ENCODE measurements around the gene E2F4. TPM values are rescaled to one million over a fixed set of nuclear protein-coding genes. Genes with fewer than 3 reads are reported as not detected.

The E2F4 gene
- total and polyA plus RNA-seq, 2 of the 13 experiments (the other 11 are each of a cell fraction or from before 2014, with no cell fraction given) = 84.8 to 91.2 TPM

DNA sequence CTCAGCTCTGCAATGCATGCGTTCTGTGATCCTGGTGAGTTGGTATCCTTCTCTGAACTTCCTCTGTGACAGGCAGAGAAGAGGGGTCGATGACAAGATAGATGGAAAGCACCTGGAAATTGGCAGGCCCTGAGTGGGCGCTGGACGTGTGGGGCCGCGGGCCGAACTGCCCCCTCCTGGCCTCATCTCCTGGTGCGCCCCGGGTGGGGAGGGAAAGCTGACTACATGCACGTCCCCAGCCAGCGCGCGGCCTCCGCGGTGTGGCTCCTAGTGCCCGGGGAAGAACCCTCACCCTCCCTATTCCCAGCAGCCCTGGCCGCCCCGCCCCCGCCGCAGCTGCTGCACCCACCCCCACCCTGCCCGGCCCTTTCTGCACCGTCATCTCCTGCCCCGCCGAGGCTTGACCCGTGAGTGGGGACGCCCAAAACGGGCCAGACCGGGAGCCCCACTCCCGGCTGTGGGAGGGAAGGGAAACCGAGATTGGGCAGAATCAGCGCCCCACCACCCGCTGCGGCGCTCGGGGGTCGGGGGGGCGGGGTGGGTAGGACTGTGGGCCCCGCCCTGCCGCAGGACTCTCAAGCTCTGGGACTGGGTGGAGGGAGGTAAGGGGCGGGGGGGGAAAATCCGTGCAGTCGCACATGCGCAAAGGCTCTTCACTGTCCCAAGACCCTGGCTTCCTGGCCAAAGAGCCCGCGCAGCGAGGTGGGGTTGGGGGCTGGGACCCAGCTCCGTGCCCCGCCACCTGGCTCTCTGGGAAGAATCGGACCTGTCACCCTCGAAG, 21.6 kb upstream of the E2F4 start, which contains the start of gene NOL3 (continued):
- TF ChIP-seq, protein P1, sequence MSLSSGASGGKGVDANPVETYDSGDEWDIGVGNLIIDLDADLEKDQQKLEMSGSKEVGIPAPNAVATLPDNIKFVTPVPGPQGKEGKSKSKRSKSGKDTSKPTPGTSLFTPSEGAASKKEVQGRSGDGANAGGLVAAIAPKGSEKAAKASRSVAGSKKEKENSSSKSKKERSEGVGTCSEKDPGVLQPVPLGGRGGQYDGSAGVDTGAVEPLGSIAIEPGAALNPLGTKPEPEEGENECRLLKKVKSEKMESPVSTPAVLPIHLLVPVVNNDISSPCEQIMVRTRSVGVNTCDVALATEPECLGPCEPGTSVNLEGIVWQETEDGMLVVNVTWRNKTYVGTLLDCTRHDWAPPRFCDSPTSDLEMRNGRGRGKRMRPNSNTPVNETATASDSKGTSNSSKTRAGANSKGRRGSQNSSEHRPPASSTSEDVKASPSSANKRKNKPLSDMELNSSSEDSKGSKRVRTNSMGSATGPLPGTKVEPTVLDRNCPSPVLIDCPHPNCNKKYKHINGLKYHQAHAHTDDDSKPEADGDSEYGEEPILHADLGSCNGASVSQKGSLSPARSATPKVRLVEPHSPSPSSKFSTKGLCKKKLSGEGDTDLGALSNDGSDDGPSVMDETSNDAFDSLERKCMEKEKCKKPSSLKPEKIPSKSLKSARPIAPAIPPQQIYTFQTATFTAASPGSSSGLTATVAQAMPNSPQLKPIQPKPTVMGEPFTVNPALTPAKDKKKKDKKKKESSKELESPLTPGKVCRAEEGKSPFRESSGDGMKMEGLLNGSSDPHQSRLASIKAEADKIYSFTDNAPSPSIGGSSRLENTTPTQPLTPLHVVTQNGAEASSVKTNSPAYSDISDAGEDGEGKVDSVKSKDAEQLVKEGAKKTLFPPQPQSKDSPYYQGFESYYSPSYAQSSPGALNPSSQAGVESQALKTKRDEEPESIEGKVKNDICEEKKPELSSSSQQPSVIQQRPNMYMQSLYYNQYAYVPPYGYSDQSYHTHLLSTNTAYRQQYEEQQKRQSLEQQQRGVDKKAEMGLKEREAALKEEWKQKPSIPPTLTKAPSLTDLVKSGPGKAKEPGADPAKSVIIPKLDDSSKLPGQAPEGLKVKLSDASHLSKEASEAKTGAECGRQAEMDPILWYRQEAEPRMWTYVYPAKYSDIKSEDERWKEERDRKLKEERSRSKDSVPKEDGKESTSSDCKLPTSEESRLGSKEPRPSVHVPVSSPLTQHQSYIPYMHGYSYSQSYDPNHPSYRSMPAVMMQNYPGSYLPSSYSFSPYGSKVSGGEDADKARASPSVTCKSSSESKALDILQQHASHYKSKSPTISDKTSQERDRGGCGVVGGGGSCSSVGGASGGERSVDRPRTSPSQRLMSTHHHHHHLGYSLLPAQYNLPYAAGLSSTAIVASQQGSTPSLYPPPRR (CRISPR knock-in tag; IDR thresholded peaks at IDR 0.05; ENCODE audit: borderline replicate concordance) = no peak; the same call in none of the 2 replicates
- TF ChIP-seq EEA1 (CRISPR knock-in tag; IDR thresholded peaks at IDR 0.05; ENCODE audit: borderline replicate concordance) = peak; percentile 90; the same call in 1 of the 2 replicates
- TF ChIP-seq, protein P2, sequence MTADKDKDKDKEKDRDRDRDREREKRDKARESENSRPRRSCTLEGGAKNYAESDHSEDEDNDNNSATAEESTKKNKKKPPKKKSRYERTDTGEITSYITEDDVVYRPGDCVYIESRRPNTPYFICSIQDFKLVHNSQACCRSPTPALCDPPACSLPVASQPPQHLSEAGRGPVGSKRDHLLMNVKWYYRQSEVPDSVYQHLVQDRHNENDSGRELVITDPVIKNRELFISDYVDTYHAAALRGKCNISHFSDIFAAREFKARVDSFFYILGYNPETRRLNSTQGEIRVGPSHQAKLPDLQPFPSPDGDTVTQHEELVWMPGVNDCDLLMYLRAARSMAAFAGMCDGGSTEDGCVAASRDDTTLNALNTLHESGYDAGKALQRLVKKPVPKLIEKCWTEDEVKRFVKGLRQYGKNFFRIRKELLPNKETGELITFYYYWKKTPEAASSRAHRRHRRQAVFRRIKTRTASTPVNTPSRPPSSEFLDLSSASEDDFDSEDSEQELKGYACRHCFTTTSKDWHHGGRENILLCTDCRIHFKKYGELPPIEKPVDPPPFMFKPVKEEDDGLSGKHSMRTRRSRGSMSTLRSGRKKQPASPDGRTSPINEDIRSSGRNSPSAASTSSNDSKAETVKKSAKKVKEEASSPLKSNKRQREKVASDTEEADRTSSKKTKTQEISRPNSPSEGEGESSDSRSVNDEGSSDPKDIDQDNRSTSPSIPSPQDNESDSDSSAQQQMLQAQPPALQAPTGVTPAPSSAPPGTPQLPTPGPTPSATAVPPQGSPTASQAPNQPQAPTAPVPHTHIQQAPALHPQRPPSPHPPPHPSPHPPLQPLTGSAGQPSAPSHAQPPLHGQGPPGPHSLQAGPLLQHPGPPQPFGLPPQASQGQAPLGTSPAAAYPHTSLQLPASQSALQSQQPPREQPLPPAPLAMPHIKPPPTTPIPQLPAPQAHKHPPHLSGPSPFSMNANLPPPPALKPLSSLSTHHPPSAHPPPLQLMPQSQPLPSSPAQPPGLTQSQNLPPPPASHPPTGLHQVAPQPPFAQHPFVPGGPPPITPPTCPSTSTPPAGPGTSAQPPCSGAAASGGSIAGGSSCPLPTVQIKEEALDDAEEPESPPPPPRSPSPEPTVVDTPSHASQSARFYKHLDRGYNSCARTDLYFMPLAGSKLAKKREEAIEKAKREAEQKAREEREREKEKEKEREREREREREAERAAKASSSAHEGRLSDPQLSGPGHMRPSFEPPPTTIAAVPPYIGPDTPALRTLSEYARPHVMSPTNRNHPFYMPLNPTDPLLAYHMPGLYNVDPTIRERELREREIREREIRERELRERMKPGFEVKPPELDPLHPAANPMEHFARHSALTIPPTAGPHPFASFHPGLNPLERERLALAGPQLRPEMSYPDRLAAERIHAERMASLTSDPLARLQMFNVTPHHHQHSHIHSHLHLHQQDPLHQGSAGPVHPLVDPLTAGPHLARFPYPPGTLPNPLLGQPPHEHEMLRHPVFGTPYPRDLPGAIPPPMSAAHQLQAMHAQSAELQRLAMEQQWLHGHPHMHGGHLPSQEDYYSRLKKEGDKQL (CRISPR knock-in tag; IDR thresholded peaks at IDR 0.05; ENCODE audit: low read depth) = no peak
- peak; percentile 23; the same call in 1 of the 2 replicates for TF ChIP-seq GATA4 (IDR thresholded peaks at IDR 0.05; ENCODE audit: borderline replicate concordance, low read depth)
- TF ChIP-seq, protein P3, sequence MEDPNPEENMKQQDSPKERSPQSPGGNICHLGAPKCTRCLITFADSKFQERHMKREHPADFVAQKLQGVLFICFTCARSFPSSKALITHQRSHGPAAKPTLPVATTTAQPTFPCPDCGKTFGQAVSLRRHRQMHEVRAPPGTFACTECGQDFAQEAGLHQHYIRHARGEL (CRISPR knock-in tag; IDR thresholded peaks at IDR 0.05) = no peak
- TF ChIP-seq, protein P4, sequence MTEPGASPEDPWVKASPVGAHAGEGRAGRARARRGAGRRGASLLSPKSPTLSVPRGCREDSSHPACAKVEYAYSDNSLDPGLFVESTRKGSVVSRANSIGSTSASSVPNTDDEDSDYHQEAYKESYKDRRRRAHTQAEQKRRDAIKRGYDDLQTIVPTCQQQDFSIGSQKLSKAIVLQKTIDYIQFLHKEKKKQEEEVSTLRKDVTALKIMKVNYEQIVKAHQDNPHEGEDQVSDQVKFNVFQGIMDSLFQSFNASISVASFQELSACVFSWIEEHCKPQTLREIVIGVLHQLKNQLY (CRISPR knock-in tag; IDR thresholded peaks at IDR 0.05) = peak; percentile 47; the same call in 1 of the 2 replicates
- no peak for TF ChIP-seq RARG (CRISPR knock-in tag; IDR thresholded peaks at IDR 0.05; ENCODE audit: low read depth)
- TF ChIP-seq RAD51 (IDR thresholded peaks at IDR 0.05; ENCODE audit: borderline replicate concordance) = no peak
- TF ChIP-seq, protein P5, sequence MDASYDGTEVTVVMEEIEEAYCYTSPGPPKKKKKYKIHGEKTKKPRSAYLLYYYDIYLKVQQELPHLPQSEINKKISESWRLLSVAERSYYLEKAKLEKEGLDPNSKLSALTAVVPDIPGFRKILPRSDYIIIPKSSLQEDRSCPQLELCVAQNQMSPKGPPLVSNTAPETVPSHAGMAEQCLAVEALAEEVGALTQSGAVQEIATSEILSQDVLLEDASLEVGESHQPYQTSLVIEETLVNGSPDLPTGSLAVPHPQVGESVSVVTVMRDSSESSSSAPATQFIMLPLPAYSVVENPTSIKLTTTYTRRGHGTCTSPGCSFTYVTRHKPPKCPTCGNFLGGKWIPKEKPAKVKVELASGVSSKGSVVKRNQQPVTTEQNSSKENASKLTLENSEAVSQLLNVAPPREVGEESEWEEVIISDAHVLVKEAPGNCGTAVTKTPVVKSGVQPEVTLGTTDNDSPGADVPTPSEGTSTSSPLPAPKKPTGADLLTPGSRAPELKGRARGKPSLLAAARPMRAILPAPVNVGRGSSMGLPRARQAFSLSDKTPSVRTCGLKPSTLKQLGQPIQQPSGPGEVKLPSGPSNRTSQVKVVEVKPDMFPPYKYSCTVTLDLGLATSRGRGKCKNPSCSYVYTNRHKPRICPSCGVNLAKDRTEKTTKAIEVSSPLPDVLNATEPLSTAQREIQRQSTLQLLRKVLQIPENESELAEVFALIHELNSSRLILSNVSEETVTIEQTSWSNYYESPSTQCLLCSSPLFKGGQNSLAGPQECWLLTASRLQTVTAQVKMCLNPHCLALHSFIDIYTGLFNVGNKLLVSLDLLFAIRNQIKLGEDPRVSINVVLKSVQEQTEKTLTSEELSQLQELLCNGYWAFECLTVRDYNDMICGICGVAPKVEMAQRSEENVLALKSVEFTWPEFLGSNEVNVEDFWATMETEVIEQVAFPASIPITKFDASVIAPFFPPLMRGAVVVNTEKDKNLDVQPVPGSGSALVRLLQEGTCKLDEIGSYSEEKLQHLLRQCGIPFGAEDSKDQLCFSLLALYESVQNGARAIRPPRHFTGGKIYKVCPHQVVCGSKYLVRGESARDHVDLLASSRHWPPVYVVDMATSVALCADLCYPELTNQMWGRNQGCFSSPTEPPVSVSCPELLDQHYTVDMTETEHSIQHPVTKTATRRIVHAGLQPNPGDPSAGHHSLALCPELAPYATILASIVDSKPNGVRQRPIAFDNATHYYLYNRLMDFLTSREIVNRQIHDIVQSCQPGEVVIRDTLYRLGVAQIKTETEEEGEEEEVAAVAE (CRISPR knock-in tag; IDR thresholded peaks at IDR 0.05; ENCODE audit: borderline replicate concordance) = peak; percentile 16; the same call in 1 of the 2 replicates
- TF ChIP-seq MTF2 (CRISPR knock-in tag; IDR thresholded peaks at IDR 0.05; ENCODE audit: borderline replicate concordance) = no peak
- TF ChIP-seq TSC22D2 (CRISPR knock-in tag; IDR thresholded peaks at IDR 0.05; ENCODE audit: borderline replicate concordance) = no peak
- peak; percentile 9; the same call in 1 of the 2 replicates for TF ChIP-seq ZNF317 (CRISPR knock-in tag; IDR thresholded peaks at IDR 0.05)
